D721Med (cell line): Measurements from ENCODE around the gene STOM.
"Not testable (repeated sequence)": the region's sequence is repeated elsewhere in the genome, so short reads cannot be mapped to it uniquely, and the experiment has no call there.

ENCODE experiments used
- DNase-seq: peaks from one replicate; pipeline ENCODE4 v3.0.0; 2011; ENCODE audit warnings: low spot score; ENCODE audit not compliant: insufficient read length
- FAIRE-seq: peaks from 2 replicates; lab custom pipeline; 2011; peaks lifted over from hg19 to GRCh38; lab: Jason Lieb, UNC
- CTCF ChIP-seq: IDR thresholded peaks from 2 replicates; pipeline ENCODE4 v1.5.1; 2012; ENCODE audit warnings: mild to moderate bottlenecking, control low read depth; ENCODE audit not compliant: insufficient read depth; ENCODE audit errors: missing control alignments

Gene STOM

GRCh38 chr9:121398374-121398773, 28.3 kb upstream of the STOM start:
- no peak for DNase-seq
- no peak for FAIRE-seq
- no peak for TF ChIP-seq CTCF

- FAIRE-seq, DNase-seq: not testable (repeated sequence)
These were observed 27.2 kb upstream of the STOM start for GRCh38 chr9:121397277-121397676.

- no peak for FAIRE-seq
- DNase-seq, result no peak
- no peak for TF ChIP-seq CTCF
These were observed 25.5 kb upstream of the STOM start for GRCh38 chr9:121395558-121395957.

GRCh38 chr9:121394292-121394691, 24.2 kb upstream of the STOM start:
- TF ChIP-seq CTCF, result no peak
- DNase-seq, result no peak
- FAIRE-seq, result no peak

GRCh38 chr9:121393318-121393717, 23.3 kb upstream of the STOM start:
- DNase-seq (no peak), FAIRE-seq (no peak)
- TF ChIP-seq CTCF, result no peak

- TF ChIP-seq CTCF, result no peak
- DNase-seq (no peak), FAIRE-seq (no peak)
These were observed 20.3 kb upstream of the STOM start for GRCh38 chr9:121390372-121390771.

- TF ChIP-seq CTCF, result no peak
- DNase-seq (no peak), FAIRE-seq (no peak)
These were observed 18.3 kb upstream of the STOM start for GRCh38 chr9:121388140-121388905.
